ENCODE data around the gene CEMIP2.

CEMIP2 gene

GRCh38 chr9:71769175-71770161, 1.2 kb upstream of the CEMIP2 start:
- no peak for DNase-seq

- no peak for DNase-seq
These were observed 464 bp downstream of the CEMIP2 start for GRCh38 chr9:71767776-71768321.

GRCh38 chr9:71767163-71767775, 1.0 kb downstream of the CEMIP2 start:
- DNase-seq = no peak

GRCh38 chr9:71766663-71767062, 1.6 kb downstream of the CEMIP2 start:
- DNase-seq = no peak

- DNase-seq = no peak
These were observed 2.6 kb downstream of the CEMIP2 start for GRCh38 chr9:71765693-71766092.

GRCh38 chr9:71764891-71765290, 3.4 kb downstream of the CEMIP2 start:
- DNase-seq = no peak

- DNase-seq = no peak
These were observed 3.9 kb downstream of the CEMIP2 start for GRCh38 chr9:71764463-71764862.

GRCh38 chr9:71763832-71764231, 4.5 kb downstream of the CEMIP2 start:
- no peak for DNase-seq

GRCh38 chr9:71762900-71763653, 5.2 kb downstream of the CEMIP2 start:
- DNase-seq = no peak

- peak; percentile 40 to 82 for DNase-seq
These were observed 6.4 kb downstream of the CEMIP2 start for GRCh38 chr9:71761938-71762353.

- no peak for DNase-seq
These were observed 7.4 kb downstream of the CEMIP2 start for GRCh38 chr9:71760901-71761300.

- no peak for DNase-seq
These were observed 9.5 kb downstream of the CEMIP2 start for GRCh38 chr9:71758785-71759184.

GRCh38 chr9:71758277-71758676, 10.0 kb downstream of the CEMIP2 start:
- no peak for DNase-seq

GRCh38 chr9:71756753-71757152, 11.6 kb downstream of the CEMIP2 start:
- no peak for DNase-seq

GRCh38 chr9:71755869-71756268, 12.4 kb downstream of the CEMIP2 start:
- DNase-seq = no peak

- DNase-seq = no peak
These were observed 13.1 kb downstream of the CEMIP2 start for GRCh38 chr9:71755230-71755629.

- no peak for DNase-seq
These were observed 14.2 kb downstream of the CEMIP2 start for GRCh38 chr9:71754151-71754550.

GRCh38 chr9:71752928-71753327, 15.4 kb downstream of the CEMIP2 start:
- no peak for DNase-seq

GRCh38 chr9:71752352-71752751, 16.0 kb downstream of the CEMIP2 start:
- DNase-seq = no peak

GRCh38 chr9:71748280-71748743, 20.0 kb downstream of the CEMIP2 start:
- no peak for DNase-seq

GRCh38 chr9:71747576-71747975, 20.7 kb downstream of the CEMIP2 start:
- DNase-seq = no peak

GRCh38 chr9:71746758-71747125, 21.6 kb downstream of the CEMIP2 start:
- DNase-seq = no peak

All from NCI-H187 (cell line).